D721Med (cell line): ENCODE data around the gene PRLH.

Experiments used
- DNase-seq: peaks from one replicate; pipeline ENCODE4 v3.0.0; 2011; ENCODE audit warnings: low spot score; ENCODE audit not compliant: insufficient read length
- FAIRE-seq: peaks from 2 replicates; lab custom pipeline; 2011; peaks lifted over from hg19 to GRCh38; lab: Jason Lieb, UNC
- CTCF ChIP-seq: IDR thresholded peaks from 2 replicates; pipeline ENCODE4 v1.5.1; 2012; ENCODE audit warnings: mild to moderate bottlenecking, control low read depth; ENCODE audit not compliant: insufficient read depth; ENCODE audit errors: missing control alignments

The PRLH gene

GRCh38 chr2:237546876-237547395 lies 19.4 kb upstream of the PRLH start:
- FAIRE-seq (no peak), DNase-seq (no peak)
- no peak for TF ChIP-seq CTCF

GRCh38 chr2:237547841-237548416 lies 18.4 kb upstream of the PRLH start:
- TF ChIP-seq CTCF: no peak
- DNase-seq (no peak), FAIRE-seq (no peak)

GRCh38 chr2:237549216-237549615 lies 17.2 kb upstream of the PRLH start:
- TF ChIP-seq CTCF: no peak
- DNase-seq (no peak), FAIRE-seq (no peak)

DNA sequence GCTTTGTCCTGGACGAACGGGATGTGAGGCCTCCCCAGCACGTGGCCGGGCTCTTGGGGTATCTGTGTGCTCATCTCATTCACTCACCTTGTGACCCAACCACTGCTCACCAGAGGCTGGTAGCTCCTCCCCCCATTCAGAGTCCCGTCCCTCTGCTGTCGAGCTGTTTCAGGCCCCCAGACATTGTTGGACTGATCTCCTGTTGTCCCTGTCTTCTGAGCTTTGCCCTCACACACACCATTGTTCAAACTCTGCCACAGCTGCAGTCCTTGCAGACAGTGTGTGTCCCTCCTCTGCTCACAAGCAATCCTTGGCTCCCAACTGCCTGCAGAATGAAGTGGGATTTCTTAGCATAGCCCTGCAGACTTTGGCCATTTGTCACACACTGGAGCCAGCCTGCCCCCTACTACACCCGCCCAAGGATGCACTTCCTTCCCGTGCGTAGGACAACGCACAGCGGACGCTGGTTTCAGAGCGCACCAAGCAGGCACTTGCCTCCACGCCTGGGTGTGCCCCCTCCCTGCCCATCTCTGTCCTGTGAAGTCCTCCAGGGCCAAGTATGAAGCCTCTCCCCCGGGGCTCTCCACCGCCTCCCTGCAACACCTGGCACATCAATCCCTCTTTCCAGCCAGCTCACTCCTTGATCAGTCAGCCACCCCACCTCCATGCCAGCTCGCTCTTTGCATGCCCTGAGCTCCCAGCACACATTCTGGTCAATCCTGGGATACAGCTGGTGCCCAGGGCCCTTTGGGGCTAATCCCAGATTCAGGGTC lies 16.5 kb upstream of the PRLH start:
- DNase-seq (no peak), FAIRE-seq (no peak)
- no peak for TF ChIP-seq CTCF

- no peak for FAIRE-seq
Measured at GRCh38 chr2:237551071-237551574, 15.3 kb upstream of the PRLH start.

DNA sequence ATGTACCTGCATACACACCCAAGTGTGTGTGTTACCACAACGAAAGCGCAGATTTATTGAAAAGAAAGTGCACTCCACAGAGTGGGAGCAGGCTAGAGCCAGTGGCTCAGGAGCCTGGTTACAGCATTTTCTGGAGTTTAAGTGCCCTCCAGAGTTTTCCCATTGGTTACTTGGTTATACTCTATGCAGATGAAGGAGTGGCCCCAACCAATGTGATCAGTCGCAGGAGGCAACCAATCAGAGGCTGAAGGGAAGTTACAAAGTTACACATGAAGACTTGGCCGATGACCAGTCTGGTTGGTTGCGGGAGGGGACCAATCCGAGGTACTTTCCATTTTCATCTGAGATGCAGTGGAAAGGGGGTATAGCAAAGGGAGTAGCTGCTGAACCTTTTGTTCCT lies 13.5 kb upstream of the PRLH start:
- no peak for TF ChIP-seq CTCF
- DNase-seq (no peak), FAIRE-seq (no peak)

More at GRCh38 chr2:237551071-237551574, 15.3 kb upstream of the PRLH start:
- TF ChIP-seq CTCF: no peak
- no peak for DNase-seq

DNA sequence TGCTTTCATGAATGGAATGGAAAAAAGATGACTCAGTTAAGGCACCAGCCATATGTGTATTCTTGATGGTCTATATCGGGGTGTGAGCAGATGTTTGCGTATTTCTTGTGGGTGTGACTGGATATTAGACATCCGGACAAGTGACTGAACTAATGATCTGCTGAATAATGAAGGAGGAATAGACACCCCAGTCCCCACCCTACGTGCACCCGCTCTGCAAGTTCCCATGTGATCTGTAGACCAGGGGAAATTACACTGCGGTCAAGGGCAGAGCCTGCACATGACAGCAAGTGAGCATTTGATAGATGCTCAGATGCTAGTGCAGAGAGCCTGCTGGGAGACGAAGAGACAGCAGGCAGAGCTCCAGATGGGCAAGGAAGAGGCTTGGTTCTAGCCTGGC lies 12.4 kb upstream of the PRLH start:
- TF ChIP-seq CTCF: no peak
- no peak for DNase-seq
- FAIRE-seq: no peak
